GM12872 (cell line): ENCODE results near the gene TMEM163.

Experiments used
- CTCF ChIP-seq: IDR thresholded peaks from 3 replicates; pipeline ENCODE4 v1.5.1; 2011; ENCODE audit warnings: low read depth, mild to moderate bottlenecking, low read length, moderate library complexity; ENCODE audit not compliant: insufficient read depth

Gene TMEM163

GRCh38 chr2:134406736-134407135, 312.1 kb downstream of the TMEM163 start:
- no peak for TF ChIP-seq CTCF

DNA sequence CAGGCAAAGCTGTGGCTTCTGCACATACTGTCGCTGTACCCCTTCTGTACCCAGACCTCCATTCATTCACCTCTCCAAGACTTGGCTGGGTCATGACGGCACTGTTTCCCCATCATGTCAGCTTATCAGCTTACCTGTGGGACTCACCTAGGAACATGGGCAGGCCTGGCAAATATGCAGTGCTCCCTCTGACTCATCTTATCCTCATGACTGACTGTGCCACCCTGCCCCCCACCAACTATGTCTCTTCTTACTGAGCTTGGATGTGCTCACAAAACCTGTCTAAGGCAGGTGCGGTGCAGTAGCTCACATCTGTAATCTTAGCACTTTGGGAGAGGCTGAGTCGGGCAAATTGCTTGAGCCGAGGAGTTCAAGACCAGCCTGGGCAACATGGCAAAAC, 312.5 kb downstream of the TMEM163 start:
- no peak for TF ChIP-seq CTCF
